WTC11 (cell line): ENCODE results near the gene AMOT. TPM values are rescaled to one million over a fixed set of nuclear protein-coding genes. Genes with fewer than 3 reads are reported as not detected.

Experiments used
- ATAC-seq: fragments of 200-7000 bp; cut with Tn5 transposase; 2 replicates; pipeline ENCODE4 v1.10.0; 2021; ENCODE audit warnings: mild to moderate bottlenecking, moderate library complexity
- CTCF ChIA-PET: fragments of 300-600 bp; sonication (Branson Sonifier 250); formaldehyde crosslinking; loops from one replicate; lab custom pipeline; 2021; ENCODE audit warnings: antibody characterized with exemption; lab: Charles Lee
- POLR2A ChIA-PET: fragments of 350-600 bp; sonication (Branson Sonifier 250); formaldehyde crosslinking; loops from one replicate; lab custom pipeline; 2021; ENCODE audit warnings: antibody characterized with exemption; lab: Charles Lee
- DNase-seq: peaks from one replicate; pipeline ENCODE4 v3.0.0; 2021; ENCODE audit warnings: low spot score
- H3K27ac Mint-ChIP-seq: 2 replicates; pipeline ENCODE4 v1.8.0; 2021; ENCODE audit warnings: mixed read lengths
- H3K27me3 Mint-ChIP-seq: 2 replicates; pipeline ENCODE4 v1.8.0; 2021; ENCODE audit warnings: low read depth, mild to moderate bottlenecking, moderate library complexity, mixed read lengths
- H3K36me3 Mint-ChIP-seq: 2 replicates; pipeline ENCODE4 v1.8.0; 2021; ENCODE audit warnings: mixed read lengths
- H3K4me1 Mint-ChIP-seq: 2 replicates; pipeline ENCODE4 v1.8.0; 2022; ENCODE audit warnings: mixed read lengths
- H3K4me3 Mint-ChIP-seq: 2 replicates; pipeline ENCODE4 v1.8.0; 2021; ENCODE audit warnings: mild to moderate bottlenecking, moderate library complexity, mixed read lengths
- H3K9me3 Mint-ChIP-seq: 2 replicates; pipeline ENCODE4 v1.8.0; 2021; ENCODE audit warnings: mixed read lengths
- FOXK1 ChIP-seq: sonication (generic); formaldehyde crosslinking; IDR thresholded peaks from 2 replicates; pipeline ENCODE4 v1.8.0; 2022; ENCODE audit warnings: mild to moderate bottlenecking, moderate library complexity, missing genetic modification reagents
- IRF2 ChIP-seq: sonication (generic); formaldehyde crosslinking; IDR thresholded peaks from 2 replicates; pipeline ENCODE4 v1.8.0; 2022; ENCODE audit warnings: low read depth, missing genetic modification reagents, borderline replicate concordance
- JUN ChIP-seq: sonication (generic); formaldehyde crosslinking; IDR thresholded peaks from 2 replicates; pipeline ENCODE4 v1.8.0; 2023; ENCODE audit warnings: mild to moderate bottlenecking, missing genetic modification reagents
- MYBL2 ChIP-seq: sonication (generic); formaldehyde crosslinking; IDR thresholded peaks from 2 replicates; pipeline ENCODE4 v1.8.1; 2023; ENCODE audit warnings: mild to moderate bottlenecking, moderate library complexity, missing genetic modification reagents
- NR2C2 ChIP-seq: sonication (generic); formaldehyde crosslinking; IDR thresholded peaks from 2 replicates; pipeline ENCODE4 v1.8.0; 2022; ENCODE audit warnings: mild to moderate bottlenecking, missing genetic modification reagents
- OVOL2 ChIP-seq: fragments of 250-450 bp; sonication (Bioruptor Pico); IDR thresholded peaks from 2 replicates; pipeline ENCODE4 v1.9.0; 2021; ENCODE audit warnings: mild to moderate bottlenecking, borderline replicate concordance
- RELA ChIP-seq: sonication (generic); formaldehyde crosslinking; IDR thresholded peaks from 2 replicates; pipeline ENCODE4 v1.8.1; 2022; ENCODE audit warnings: missing genetic modification reagents, mild to moderate bottlenecking, borderline replicate concordance
- SMAD4 ChIP-seq: sonication (generic); formaldehyde crosslinking; IDR thresholded peaks from 2 replicates; pipeline ENCODE4 v1.8.0; 2022; ENCODE audit warnings: mild to moderate bottlenecking, missing genetic modification reagents
- SP1 ChIP-seq: sonication (generic); formaldehyde crosslinking; conservative IDR thresholded peaks from 2 replicates; pipeline ENCODE4 v1.8.1; 2022; ENCODE audit warnings: missing genetic modification reagents
- total RNA-seq: library from RNA; stranded (reverse); gene quantifications from 3 replicates; pipeline ENCODE4 v1.2.3, GENCODE V29; 2021
- TF ChIP-seq, protein P1 (sequence below): sonication (generic); formaldehyde crosslinking; IDR thresholded peaks from 2 replicates; pipeline ENCODE4 v1.8.1; 2023; ENCODE audit warnings: mild to moderate bottlenecking, moderate library complexity, missing genetic modification reagents
- TF ChIP-seq, protein P2 (sequence below): fragments of 250-450 bp; sonication (Bioruptor Pico); IDR thresholded peaks from 2 replicates; pipeline ENCODE4 v1.9.0; 2021; ENCODE audit warnings: moderate library complexity, mild to moderate bottlenecking, inconsistent platforms, borderline replicate concordance
- TF ChIP-seq, protein P3 (sequence below): fragments of 250-450 bp; sonication (Bioruptor Pico); IDR thresholded peaks from 2 replicates; pipeline ENCODE4 v1.9.0; 2021; ENCODE audit warnings: mild to moderate bottlenecking
- TF ChIP-seq, protein P4 (sequence below): sonication (generic); formaldehyde crosslinking; IDR thresholded peaks from 2 replicates; pipeline ENCODE4 v1.8.1; 2022; ENCODE audit warnings: mild to moderate bottlenecking, missing genetic modification reagents, moderate library complexity, borderline replicate concordance
- TF ChIP-seq, protein P5 (sequence below): sonication (generic); formaldehyde crosslinking; IDR thresholded peaks from 2 replicates; pipeline ENCODE4 v1.8.1; 2023; ENCODE audit warnings: mild to moderate bottlenecking, missing genetic modification reagents, moderate library complexity
- TF ChIP-seq, protein P6 (sequence below): sonication (generic); formaldehyde crosslinking; IDR thresholded peaks from 2 replicates; pipeline ENCODE4 v1.8.0; 2022; ENCODE audit warnings: missing genetic modification reagents
- TF ChIP-seq, protein P7 (sequence below): sonication (generic); formaldehyde crosslinking; IDR thresholded peaks from 2 replicates; pipeline ENCODE4 v1.8.1; 2023; ENCODE audit warnings: mild to moderate bottlenecking, missing genetic modification reagents
- TF ChIP-seq, protein P8 (sequence below): sonication (generic); formaldehyde crosslinking; IDR thresholded peaks from 2 replicates; pipeline ENCODE4 v1.8.1; 2022; ENCODE audit warnings: low read depth, mild to moderate bottlenecking, moderate library complexity, missing genetic modification reagents, borderline replicate concordance

Gene AMOT
- total RNA-seq, 1 experiment from 2014 or later, result 7.2 TPM

DNA sequence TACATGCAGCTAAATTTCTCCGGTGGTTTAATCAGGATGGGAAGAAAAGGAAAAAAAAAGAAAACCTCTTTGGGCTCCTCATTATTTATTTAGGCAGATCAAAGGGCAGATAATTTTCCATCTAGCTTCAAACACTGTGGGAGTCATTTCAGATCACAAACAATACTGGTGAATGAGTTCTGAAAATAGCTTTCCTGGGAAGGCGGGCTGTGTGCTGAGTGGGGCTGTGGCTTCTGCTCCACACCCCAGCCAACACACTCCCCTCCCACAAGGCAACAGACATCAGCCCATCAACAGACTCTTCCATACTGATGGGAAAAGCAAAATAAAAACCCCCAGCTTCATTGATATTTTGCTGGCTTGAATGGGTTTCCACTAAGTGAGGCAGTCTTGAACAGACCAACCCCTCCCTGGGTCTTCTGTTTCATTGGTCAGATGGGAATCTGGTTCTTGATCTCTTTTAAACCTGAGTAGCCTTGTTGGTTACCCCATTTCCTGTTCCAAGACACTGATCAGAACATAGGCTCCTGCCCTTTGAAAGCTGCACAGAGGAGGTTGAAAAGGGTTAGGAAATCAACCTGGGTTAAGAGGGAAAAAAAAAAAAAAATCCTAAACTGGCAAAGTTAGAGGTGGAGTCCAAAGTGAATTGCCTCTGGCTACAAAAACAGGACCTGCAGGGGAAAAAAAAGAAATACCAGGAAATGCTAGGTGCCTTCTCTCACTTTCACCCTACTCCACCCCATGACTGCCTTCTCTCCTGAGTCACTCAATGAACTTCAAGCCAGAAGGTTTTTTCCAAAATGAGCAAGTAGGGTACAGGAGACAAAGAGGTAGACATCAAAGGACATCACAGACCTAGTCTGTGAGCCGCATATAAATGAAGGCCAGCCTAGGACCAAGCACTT lies 20.0 kb downstream of the AMOT start (continued):
- TF ChIP-seq, protein P1, sequence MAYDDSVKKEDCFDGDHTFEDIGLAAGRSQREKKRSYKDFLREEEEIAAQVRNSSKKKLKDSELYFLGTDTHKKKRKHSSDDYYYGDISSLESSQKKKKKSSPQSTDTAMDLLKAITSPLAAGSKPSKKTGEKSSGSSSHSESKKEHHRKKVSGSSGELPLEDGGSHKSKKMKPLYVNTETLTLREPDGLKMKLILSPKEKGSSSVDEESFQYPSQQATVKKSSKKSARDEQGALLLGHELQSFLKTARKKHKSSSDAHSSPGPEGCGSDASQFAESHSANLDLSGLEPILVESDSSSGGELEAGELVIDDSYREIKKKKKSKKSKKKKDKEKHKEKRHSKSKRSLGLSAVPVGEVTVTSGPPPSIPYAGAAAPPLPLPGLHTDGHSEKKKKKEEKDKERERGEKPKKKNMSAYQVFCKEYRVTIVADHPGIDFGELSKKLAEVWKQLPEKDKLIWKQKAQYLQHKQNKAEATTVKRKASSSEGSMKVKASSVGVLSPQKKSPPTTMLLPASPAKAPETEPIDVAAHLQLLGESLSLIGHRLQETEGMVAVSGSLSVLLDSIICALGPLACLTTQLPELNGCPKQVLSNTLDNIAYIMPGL (CRISPR knock-in tag), result no peak
- no peak for TF ChIP-seq SP1 (CRISPR knock-in tag)
- TF ChIP-seq, protein P2, sequence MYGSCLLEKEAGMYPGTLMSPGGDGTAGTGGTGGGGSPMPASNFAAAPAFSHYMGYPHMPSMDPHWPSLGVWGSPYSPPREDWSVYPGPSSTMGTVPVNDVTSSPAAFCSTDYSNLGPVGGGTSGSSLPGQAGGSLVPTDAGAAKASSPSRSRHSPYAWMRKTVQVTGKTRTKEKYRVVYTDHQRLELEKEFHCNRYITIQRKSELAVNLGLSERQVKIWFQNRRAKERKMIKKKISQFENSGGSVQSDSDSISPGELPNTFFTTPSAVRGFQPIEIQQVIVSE (CRISPR knock-in tag), result no peak
- TF ChIP-seq, protein P3, sequence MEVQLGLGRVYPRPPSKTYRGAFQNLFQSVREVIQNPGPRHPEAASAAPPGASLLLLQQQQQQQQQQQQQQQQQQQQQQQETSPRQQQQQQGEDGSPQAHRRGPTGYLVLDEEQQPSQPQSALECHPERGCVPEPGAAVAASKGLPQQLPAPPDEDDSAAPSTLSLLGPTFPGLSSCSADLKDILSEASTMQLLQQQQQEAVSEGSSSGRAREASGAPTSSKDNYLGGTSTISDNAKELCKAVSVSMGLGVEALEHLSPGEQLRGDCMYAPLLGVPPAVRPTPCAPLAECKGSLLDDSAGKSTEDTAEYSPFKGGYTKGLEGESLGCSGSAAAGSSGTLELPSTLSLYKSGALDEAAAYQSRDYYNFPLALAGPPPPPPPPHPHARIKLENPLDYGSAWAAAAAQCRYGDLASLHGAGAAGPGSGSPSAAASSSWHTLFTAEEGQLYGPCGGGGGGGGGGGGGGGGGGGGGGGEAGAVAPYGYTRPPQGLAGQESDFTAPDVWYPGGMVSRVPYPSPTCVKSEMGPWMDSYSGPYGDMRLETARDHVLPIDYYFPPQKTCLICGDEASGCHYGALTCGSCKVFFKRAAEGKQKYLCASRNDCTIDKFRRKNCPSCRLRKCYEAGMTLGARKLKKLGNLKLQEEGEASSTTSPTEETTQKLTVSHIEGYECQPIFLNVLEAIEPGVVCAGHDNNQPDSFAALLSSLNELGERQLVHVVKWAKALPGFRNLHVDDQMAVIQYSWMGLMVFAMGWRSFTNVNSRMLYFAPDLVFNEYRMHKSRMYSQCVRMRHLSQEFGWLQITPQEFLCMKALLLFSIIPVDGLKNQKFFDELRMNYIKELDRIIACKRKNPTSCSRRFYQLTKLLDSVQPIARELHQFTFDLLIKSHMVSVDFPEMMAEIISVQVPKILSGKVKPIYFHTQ (CRISPR knock-in tag), result no peak
- TF ChIP-seq, protein P4, sequence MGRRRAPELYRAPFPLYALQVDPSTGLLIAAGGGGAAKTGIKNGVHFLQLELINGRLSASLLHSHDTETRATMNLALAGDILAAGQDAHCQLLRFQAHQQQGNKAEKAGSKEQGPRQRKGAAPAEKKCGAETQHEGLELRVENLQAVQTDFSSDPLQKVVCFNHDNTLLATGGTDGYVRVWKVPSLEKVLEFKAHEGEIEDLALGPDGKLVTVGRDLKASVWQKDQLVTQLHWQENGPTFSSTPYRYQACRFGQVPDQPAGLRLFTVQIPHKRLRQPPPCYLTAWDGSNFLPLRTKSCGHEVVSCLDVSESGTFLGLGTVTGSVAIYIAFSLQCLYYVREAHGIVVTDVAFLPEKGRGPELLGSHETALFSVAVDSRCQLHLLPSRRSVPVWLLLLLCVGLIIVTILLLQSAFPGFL (CRISPR knock-in tag), result no peak
- TF ChIP-seq MYBL2 (CRISPR knock-in tag), result no peak
- no peak for TF ChIP-seq IRF2 (CRISPR knock-in tag)
- TF ChIP-seq, protein P5, sequence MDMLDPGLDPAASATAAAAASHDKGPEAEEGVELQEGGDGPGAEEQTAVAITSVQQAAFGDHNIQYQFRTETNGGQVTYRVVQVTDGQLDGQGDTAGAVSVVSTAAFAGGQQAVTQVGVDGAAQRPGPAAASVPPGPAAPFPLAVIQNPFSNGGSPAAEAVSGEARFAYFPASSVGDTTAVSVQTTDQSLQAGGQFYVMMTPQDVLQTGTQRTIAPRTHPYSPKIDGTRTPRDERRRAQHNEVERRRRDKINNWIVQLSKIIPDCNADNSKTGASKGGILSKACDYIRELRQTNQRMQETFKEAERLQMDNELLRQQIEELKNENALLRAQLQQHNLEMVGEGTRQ (CRISPR knock-in tag), result no peak
- TF ChIP-seq, protein P6, sequence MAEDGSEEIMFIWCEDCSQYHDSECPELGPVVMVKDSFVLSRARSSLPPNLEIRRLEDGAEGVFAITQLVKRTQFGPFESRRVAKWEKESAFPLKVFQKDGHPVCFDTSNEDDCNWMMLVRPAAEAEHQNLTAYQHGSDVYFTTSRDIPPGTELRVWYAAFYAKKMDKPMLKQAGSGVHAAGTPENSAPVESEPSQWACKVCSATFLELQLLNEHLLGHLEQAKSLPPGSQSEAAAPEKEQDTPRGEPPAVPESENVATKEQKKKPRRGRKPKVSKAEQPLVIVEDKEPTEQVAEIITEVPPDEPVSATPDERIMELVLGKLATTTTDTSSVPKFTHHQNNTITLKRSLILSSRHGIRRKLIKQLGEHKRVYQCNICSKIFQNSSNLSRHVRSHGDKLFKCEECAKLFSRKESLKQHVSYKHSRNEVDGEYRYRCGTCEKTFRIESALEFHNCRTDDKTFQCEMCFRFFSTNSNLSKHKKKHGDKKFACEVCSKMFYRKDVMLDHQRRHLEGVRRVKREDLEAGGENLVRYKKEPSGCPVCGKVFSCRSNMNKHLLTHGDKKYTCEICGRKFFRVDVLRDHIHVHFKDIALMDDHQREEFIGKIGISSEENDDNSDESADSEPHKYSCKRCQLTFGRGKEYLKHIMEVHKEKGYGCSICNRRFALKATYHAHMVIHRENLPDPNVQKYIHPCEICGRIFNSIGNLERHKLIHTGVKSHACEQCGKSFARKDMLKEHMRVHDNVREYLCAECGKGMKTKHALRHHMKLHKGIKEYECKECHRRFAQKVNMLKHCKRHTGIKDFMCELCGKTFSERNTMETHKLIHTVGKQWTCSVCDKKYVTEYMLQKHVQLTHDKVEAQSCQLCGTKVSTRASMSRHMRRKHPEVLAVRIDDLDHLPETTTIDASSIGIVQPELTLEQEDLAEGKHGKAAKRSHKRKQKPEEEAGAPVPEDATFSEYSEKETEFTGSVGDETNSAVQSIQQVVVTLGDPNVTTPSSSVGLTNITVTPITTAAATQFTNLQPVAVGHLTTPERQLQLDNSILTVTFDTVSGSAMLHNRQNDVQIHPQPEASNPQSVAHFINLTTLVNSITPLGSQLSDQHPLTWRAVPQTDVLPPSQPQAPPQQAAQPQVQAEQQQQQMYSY (CRISPR knock-in tag), result no peak
- no peak for TF ChIP-seq JUN (CRISPR knock-in tag)

DNA sequence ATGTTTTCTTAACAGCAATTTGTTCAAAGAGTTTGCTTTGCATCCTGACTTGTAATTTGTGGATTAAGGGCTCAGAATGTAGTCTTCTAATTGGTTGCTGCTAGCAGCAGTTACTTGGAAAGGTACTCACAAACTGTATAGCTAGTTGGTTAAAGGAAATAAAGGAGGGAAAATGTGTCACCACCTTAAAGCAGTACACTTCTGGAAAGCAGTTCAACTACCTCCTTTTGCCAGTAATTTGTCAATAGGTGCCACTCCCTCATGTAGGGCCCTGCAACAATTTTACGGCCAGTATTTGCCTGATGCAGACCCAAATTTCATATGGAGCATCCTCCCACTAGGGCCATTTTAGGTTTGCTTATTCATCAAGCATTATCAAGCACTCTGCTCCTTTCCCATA lies 20.8 kb downstream of the AMOT start:
- H3K27ac Mint-ChIP-seq, result no peak overlapping the region
- H3K36me3 Mint-ChIP-seq, result no peaks in the 10 kb centered on the region
- H3K27me3 Mint-ChIP-seq, result no peaks in the 10 kb centered on the region
- CTCF ChIA-PET, result no interaction called here
- H3K4me1 Mint-ChIP-seq, result peaks cover 12% of the 10 kb centered on the region
- H3K9me3 Mint-ChIP-seq, result no peaks in the 10 kb centered on the region
- POLR2A ChIA-PET, result no interaction called here
- no peak overlapping the region for H3K4me3 Mint-ChIP-seq
- ATAC-seq, result no peak
- no peak for DNase-seq
- no peak for TF ChIP-seq SMAD4
- TF ChIP-seq, protein P7, sequence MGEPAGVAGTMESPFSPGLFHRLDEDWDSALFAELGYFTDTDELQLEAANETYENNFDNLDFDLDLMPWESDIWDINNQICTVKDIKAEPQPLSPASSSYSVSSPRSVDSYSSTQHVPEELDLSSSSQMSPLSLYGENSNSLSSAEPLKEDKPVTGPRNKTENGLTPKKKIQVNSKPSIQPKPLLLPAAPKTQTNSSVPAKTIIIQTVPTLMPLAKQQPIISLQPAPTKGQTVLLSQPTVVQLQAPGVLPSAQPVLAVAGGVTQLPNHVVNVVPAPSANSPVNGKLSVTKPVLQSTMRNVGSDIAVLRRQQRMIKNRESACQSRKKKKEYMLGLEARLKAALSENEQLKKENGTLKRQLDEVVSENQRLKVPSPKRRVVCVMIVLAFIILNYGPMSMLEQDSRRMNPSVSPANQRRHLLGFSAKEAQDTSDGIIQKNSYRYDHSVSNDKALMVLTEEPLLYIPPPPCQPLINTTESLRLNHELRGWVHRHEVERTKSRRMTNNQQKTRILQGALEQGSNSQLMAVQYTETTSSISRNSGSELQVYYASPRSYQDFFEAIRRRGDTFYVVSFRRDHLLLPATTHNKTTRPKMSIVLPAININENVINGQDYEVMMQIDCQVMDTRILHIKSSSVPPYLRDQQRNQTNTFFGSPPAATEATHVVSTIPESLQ (CRISPR knock-in tag), result no peak
- TF ChIP-seq OVOL2 (CRISPR knock-in tag), result no peak
- TF ChIP-seq NR2C2 (CRISPR knock-in tag), result no peak
- TF ChIP-seq JUN (CRISPR knock-in tag), result no peak
- TF ChIP-seq, protein P8, sequence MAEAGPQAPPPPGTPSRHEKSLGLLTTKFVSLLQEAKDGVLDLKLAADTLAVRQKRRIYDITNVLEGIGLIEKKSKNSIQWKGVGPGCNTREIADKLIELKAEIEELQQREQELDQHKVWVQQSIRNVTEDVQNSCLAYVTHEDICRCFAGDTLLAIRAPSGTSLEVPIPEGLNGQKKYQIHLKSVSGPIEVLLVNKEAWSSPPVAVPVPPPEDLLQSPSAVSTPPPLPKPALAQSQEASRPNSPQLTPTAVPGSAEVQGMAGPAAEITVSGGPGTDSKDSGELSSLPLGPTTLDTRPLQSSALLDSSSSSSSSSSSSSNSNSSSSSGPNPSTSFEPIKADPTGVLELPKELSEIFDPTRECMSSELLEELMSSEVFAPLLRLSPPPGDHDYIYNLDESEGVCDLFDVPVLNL (CRISPR knock-in tag), result no peak
- no peak for TF ChIP-seq FOXK1
- TF ChIP-seq RELA (CRISPR knock-in tag), result no peak
